Gastroesophageal sphincter (tissue), 4 donors: Measurements from ENCODE around the gene PDE2A. TPM values are rescaled to one million over a fixed set of nuclear protein-coding genes. Genes with fewer than 3 reads are reported as not detected.

Experiments used
- ATAC-seq: fragments of 150-250 bp; one replicate; pipeline ENCODE4 v1.9.1; 2016; ENCODE audit warnings: mild to moderate bottlenecking, moderate library complexity
- H3K27ac ChIP-seq, 4 donors: fragments of 200-600 bp; sonication (generic) in 3 of 4; 1 replicate in 3 of 4; 2 replicates in 1 of 4; pipeline ENCODE4 v1.5.1; 2016 to 2019
- H3K27me3 ChIP-seq: fragments of 200-600 bp; sonication (generic); one replicate; pipeline ENCODE4 v1.5.1; 2019
- H3K36me3 ChIP-seq, 2 donors: fragments of 200-600 bp; sonication (generic); one replicate each; pipeline ENCODE4 v1.5.1; 2019; ENCODE audit warnings: control low read depth in 1 of 2
- H3K4me1 ChIP-seq, 3 donors: fragments of 200-600 bp; sonication (generic); 1 replicate in 2 of 3; 2 replicates in 1 of 3; pipeline ENCODE4 v1.5.1; 2016 to 2019; ENCODE audit warnings: control low read depth in 2 of 3
- H3K4me3 ChIP-seq, 2 donors: fragments of 200-600 bp; sonication (generic); one replicate each; pipeline ENCODE4 v1.5.1; 2019; ENCODE audit warnings: mild to moderate bottlenecking in 1 of 2, moderate library complexity in 1 of 2
- H3K9me3 ChIP-seq, 3 donors: fragments of 200-600 bp; sonication (generic); one replicate each; pipeline ENCODE4 v1.5.1; 2017 to 2019; ENCODE audit warnings: control low read depth in 2 of 3
- CTCF ChIP-seq, 4 experiments: fragments of 200-600 bp in 2 of 4; fragments of 450-650 bp in 2 of 4; sonication (generic) in 1 of 4; IDR thresholded peaks; one replicate each; pipeline ENCODE4 v1.5.1; 2017 to 2019; ENCODE audit warnings: antibody characterized with exemption in 4 of 4, mild to moderate bottlenecking in 2 of 4, moderate library complexity in 2 of 4
- EP300 ChIP-seq: sonication (generic); formaldehyde crosslinking; IDR thresholded peaks from one replicate; pipeline ENCODE4 v1.6.1; 2017; ENCODE audit warnings: antibody characterized with exemption, mild to moderate bottlenecking
- POLR2A ChIP-seq, 2 donors: fragments of 450-650 bp; IDR thresholded peaks; one replicate each; pipeline ENCODE4 v1.6.1; 2017; ENCODE audit warnings: antibody characterized with exemption in 2 of 2, mild to moderate bottlenecking in 2 of 2, moderate library complexity in 1 of 2
- POLR2AphosphoS5 ChIP-seq: sonication (generic); formaldehyde crosslinking; IDR thresholded peaks from one replicate; pipeline ENCODE4 v1.6.1; 2017; ENCODE audit warnings: antibody characterized with exemption
- WGBS, 2 donors: methylation state at CpG; one replicate each; pipeline ENCODE4 v1.1.5; 2018; ENCODE audit warnings: low coverage in 1 of 2; 5-methylcytosine and 5-hydroxymethylcytosine counted together
- total RNA-seq, 4 donors: library from RNA; depleted of rRNA; stranded (reverse); fragments of >200 nt; gene quantifications; one replicate each; pipeline ENCODE4 v1.1.0, GENCODE V29; 2016

Gene PDE2A
- total RNA-seq, 4 donors from 2014 or later = 31.6 to 54.2 (median 35.4) TPM

- peaks cover 0 to 90% (median 42%) of the 10 kb centered on the region in 3 donors for H3K4me1 ChIP-seq
- ATAC-seq = no peak
- WGBS, 2 donors = 5% methylated on average over 2 to 3 of the region's 3 CpGs
- H3K27ac ChIP-seq = peak overlapping the region in 3 of 4 donors; percentile 82 to 96 (median 89)
- no peaks in the 10 kb centered on the region for H3K27me3 ChIP-seq
- peak overlapping the region; percentile 61 to 70 for H3K4me3 ChIP-seq
- no peak for TF ChIP-seq POLR2AphosphoS5
- TF ChIP-seq EP300 = no peak
- no peak for TF ChIP-seq CTCF (IDR thresholded peaks at IDR 0.05)
- peaks cover 0 to 19% of the 10 kb centered on the region in 2 donors for H3K36me3 ChIP-seq
- H3K9me3 ChIP-seq = no peaks in the 10 kb centered on the region
Observed at GRCh38 chr11:72721276-72721675, 47.1 kb upstream of the PDE2A start.

- no peak for TF ChIP-seq POLR2A (IDR thresholded peaks at IDR 0.05)
- no peak for TF ChIP-seq POLR2AphosphoS5
- TF ChIP-seq EP300 = no peak
- TF ChIP-seq CTCF (IDR thresholded peaks at IDR 0.05) = no peak
- peaks cover 0 to 15% of the 10 kb centered on the region in 2 donors for H3K36me3 ChIP-seq
- H3K9me3 ChIP-seq = no peaks in the 10 kb centered on the region
- WGBS, 2 donors = no CpG with 5 or more reads among the region's 4 CpGs
- peak overlapping the region in 3 of 4 donors; percentile 82 to 96 (median 89) for H3K27ac ChIP-seq
- H3K27me3 ChIP-seq = no peaks in the 10 kb centered on the region
- H3K4me1 ChIP-seq = peaks cover 0 to 91% (median 42%) of the 10 kb centered on the region in 3 donors
- no peak for ATAC-seq
- H3K4me3 ChIP-seq = peak overlapping the region; percentile 61 to 70
Observed at GRCh38 chr11:72720784-72721183, 46.6 kb upstream of the PDE2A start.

- Histone ChIP-seq H3K4me3 (peak overlapping the region in 1 of 2 donors; percentile 70), H3K27ac (peak overlapping the region in 3 of 4 donors; percentile 41 to 89 (median 82))
Observed at GRCh38 chr11:72720047-72720446, 45.8 kb upstream of the PDE2A start.

GRCh38 chr11:72719551-72719950, 45.3 kb upstream of the PDE2A start:
- 76 to 93% methylated on average over 3 to 4 of the region's 4 CpGs for WGBS, 2 donors
- Histone ChIP-seq H3K27ac (peak overlapping the region in 3 of 4 donors; percentile 41 to 89 (median 82)), H3K9me3 (no peaks in the 10 kb centered on the region), H3K4me1 (peaks cover 0 to 91% (median 37%) of the 10 kb centered on the region in 3 donors), H3K36me3 (peaks cover 0 to 15% of the 10 kb centered on the region in 2 donors), H3K27me3 (no peaks in the 10 kb centered on the region), H3K4me3 (peak overlapping the region in 1 of 2 donors; percentile 70)
- no peak for ATAC-seq
- TF ChIP-seq POLR2AphosphoS5 (no peak), POLR2A (IDR thresholded peaks at IDR 0.05) (no peak), CTCF (IDR thresholded peaks at IDR 0.05) (no peak), EP300 (no peak)

More at GRCh38 chr11:72720047-72720446, 45.8 kb upstream of the PDE2A start:
- TF ChIP-seq POLR2AphosphoS5 = no peak
- TF ChIP-seq POLR2A (IDR thresholded peaks at IDR 0.05) = no peak
- TF ChIP-seq CTCF (IDR thresholded peaks at IDR 0.05) = no peak
- TF ChIP-seq EP300 = no peak
- 80% methylated on average over 2 of the region's 3 CpGs; no CpG with 5 or more reads in 1 of the 2 donors for WGBS, 2 donors
- H3K4me1 ChIP-seq = peaks cover 0 to 91% (median 37%) of the 10 kb centered on the region in 3 donors
- peaks cover 0 to 15% of the 10 kb centered on the region in 2 donors for H3K36me3 ChIP-seq
- no peaks in the 10 kb centered on the region for H3K9me3 ChIP-seq
- no peak for ATAC-seq
- H3K27me3 ChIP-seq = no peaks in the 10 kb centered on the region

- Histone ChIP-seq H3K9me3 (no peaks in the 10 kb centered on the region), H3K27me3 (no peaks in the 10 kb centered on the region), H3K27ac (peak overlapping the region in 3 of 4 donors; percentile 41 to 89 (median 82)), H3K4me3 (peak overlapping the region in 1 of 2 donors; percentile 70), H3K4me1 (peaks cover 0 to 93% (median 37%) of the 10 kb centered on the region in 3 donors), H3K36me3 (peaks cover 0 to 15% of the 10 kb centered on the region in 2 donors)
- ATAC-seq = no peak
- 0 to 15% methylated on average over 1 to 2 of the region's 2 CpGs for WGBS, 2 donors
- TF ChIP-seq POLR2AphosphoS5 (no peak), EP300 (no peak), POLR2A (IDR thresholded peaks at IDR 0.05) (no peak), CTCF (IDR thresholded peaks at IDR 0.05) (no peak)
Observed at GRCh38 chr11:72719144-72719543, 44.9 kb upstream of the PDE2A start.
